Chondrocyte (in vitro differentiated cells): ENCODE measurements around the gene MRPL36. TPM values are rescaled to one million over a fixed set of nuclear protein-coding genes. Genes with fewer than 3 reads are reported as not detected.

ENCODE experiments used
- DNase-seq: peaks from one replicate; pipeline ENCODE4 v3.0.0; 2021; ENCODE audit warnings: mixed read lengths, low spot score
- H3K27ac Mint-ChIP-seq: one replicate; pipeline ENCODE4 v1.8.0; 2021; ENCODE audit warnings: mild to moderate bottlenecking, moderate library complexity, mixed read lengths; ENCODE audit not compliant: unreplicated experiment
- H3K27me3 Mint-ChIP-seq: 2 replicates; pipeline ENCODE4 v1.8.0; 2021; ENCODE audit warnings: low read depth, mixed read lengths
- H3K36me3 Mint-ChIP-seq: 2 replicates; pipeline ENCODE4 v1.8.0; 2021; ENCODE audit warnings: low read depth, mixed read lengths
- H3K4me1 Mint-ChIP-seq: 2 replicates; pipeline ENCODE4 v1.8.0; 2021; ENCODE audit warnings: low read depth, mild to moderate bottlenecking, mixed read lengths
- H3K4me3 Mint-ChIP-seq: one replicate; pipeline ENCODE4 v1.8.0; 2021; ENCODE audit warnings: mild to moderate bottlenecking, moderate library complexity, mixed read lengths; ENCODE audit not compliant: unreplicated experiment
- H3K9me3 Mint-ChIP-seq: 2 replicates; pipeline ENCODE4 v1.8.0; 2021; ENCODE audit warnings: low read depth, mixed read lengths
- total RNA-seq: library from RNA; stranded (reverse); gene quantifications from 3 replicates; pipeline ENCODE4 v1.2.1, GENCODE V29; 2021
- TF ChIP-seq, protein P1 (sequence below): fragments of 200-600 bp; sonication (generic); IDR thresholded peaks from 2 replicates; pipeline ENCODE4 v1.5.0; 2021; ENCODE audit warnings: antibody characterized with exemption, mild to moderate bottlenecking, moderate library complexity

Gene MRPL36
- total RNA-seq, 1 donor from 2014 or later: 37.4 TPM

DNA sequence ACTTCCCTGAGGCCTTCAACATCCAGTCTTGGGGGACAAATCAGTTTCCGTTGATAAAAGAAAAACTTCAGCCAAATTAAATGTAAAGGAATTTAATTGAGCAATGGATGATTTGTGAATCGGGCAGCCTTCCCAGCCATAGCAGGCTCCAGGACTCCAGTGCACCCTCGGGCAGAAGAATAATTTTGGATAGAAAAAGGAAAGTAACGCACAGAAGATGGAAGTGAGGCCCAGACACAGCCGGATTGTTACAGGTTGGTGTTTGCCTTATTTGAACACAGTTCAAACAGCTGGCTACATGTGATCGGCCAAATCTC, 19.1 kb downstream of the MRPL36 start:
- H3K27ac Mint-ChIP-seq: no peak overlapping the region
- no peaks in the 10 kb centered on the region for H3K9me3 Mint-ChIP-seq
- TF ChIP-seq, protein P1, sequence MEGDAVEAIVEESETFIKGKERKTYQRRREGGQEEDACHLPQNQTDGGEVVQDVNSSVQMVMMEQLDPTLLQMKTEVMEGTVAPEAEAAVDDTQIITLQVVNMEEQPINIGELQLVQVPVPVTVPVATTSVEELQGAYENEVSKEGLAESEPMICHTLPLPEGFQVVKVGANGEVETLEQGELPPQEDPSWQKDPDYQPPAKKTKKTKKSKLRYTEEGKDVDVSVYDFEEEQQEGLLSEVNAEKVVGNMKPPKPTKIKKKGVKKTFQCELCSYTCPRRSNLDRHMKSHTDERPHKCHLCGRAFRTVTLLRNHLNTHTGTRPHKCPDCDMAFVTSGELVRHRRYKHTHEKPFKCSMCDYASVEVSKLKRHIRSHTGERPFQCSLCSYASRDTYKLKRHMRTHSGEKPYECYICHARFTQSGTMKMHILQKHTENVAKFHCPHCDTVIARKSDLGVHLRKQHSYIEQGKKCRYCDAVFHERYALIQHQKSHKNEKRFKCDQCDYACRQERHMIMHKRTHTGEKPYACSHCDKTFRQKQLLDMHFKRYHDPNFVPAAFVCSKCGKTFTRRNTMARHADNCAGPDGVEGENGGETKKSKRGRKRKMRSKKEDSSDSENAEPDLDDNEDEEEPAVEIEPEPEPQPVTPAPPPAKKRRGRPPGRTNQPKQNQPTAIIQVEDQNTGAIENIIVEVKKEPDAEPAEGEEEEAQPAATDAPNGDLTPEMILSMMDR: no peak
- DNase-seq: no peak
- H3K4me1 Mint-ChIP-seq: no peaks in the 10 kb centered on the region
- no peaks in the 10 kb centered on the region for H3K36me3 Mint-ChIP-seq
- no peak overlapping the region for H3K4me3 Mint-ChIP-seq
- peaks cover 12% of the 10 kb centered on the region for H3K27me3 Mint-ChIP-seq

DNA sequence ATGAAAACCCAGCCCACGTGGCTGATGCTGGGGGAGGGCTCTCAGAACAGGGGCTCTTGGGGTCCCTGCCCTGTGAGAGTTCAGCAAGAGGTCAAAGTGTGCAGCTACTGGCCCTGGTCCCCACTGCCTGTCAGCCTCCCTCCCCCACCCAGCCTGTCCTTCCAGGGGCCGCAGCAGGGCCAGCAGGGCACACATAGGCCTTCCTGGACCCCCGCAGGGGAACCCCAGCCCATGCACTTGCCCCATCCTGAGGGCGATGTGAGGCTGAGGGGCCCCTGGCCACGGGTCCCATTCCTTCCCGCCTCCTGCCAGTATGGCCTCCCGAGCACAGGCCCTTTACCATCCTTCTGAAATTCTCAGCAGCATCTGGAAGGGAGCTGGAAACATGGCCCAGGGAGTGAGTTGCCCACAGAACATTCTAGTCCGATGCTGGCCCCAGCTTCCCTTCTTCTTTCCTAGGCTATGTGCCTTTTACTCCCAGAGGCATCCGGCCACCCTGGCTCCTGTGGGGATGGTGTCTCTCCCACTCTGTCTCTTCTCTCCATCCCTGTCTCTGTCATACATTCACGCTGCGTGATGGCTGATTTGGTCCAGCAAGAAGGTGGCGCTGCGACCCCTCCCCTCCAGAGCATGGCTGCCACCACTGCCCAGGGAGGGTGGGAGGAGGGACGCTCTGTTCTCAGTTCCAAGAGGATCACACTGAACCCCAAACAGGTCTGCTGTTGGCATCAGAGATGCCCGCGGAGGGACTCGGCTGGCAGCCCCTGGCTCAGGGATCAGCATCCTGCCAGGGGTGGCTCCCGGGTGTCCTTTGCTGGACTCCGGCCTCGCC, 19.6 kb downstream of the MRPL36 start:
- Mint-ChIP-seq H3K27ac (no peak overlapping the region), H3K27me3 (peaks cover 12% of the 10 kb centered on the region), H3K4me3 (no peak overlapping the region), H3K4me1 (no peaks in the 10 kb centered on the region), H3K9me3 (peaks cover 5% of the 10 kb centered on the region), H3K36me3 (no peaks in the 10 kb centered on the region)
- TF ChIP-seq, protein P1: no peak
- DNase-seq: peak; percentile 70

DNA sequence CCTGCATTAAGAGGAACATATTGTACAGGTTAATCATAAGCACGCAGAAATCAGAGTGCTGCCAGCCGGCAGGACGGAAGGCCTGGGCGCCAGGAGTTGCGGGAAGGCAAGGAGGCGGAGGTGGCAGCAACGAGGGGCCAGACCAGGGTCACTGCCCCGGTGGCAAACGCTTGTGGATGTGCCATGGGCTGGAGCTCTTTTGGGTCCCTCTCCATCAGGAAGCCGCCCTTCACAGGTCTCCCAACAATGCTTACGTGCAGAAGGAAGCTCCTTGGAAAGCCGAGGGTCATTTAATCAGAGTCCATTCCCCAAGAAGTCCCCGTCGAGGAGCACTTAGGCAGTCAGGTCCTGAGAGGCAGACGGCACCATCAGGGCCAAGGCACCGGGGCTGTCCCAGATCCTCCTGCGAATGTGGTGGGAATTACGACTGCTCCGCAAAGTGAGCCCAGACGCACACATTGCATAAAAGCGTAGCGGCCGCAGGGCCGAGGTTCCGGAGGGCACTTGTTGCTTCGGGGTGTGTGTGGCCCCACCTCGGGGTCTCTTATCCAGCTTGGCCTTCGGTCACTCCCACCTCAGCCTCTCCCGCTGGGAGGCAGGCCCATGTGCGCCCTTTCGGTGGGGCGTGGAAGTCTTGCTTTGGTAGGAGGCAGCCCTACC, 20.5 kb downstream of the MRPL36 start:
- TF ChIP-seq, protein P1: no peak
- DNase-seq: peak; percentile 75
- Mint-ChIP-seq H3K9me3 (peaks cover 5% of the 10 kb centered on the region), H3K4me3 (no peak overlapping the region), H3K36me3 (no peaks in the 10 kb centered on the region), H3K4me1 (no peaks in the 10 kb centered on the region), H3K27me3 (peaks cover 5% of the 10 kb centered on the region), H3K27ac (no peak overlapping the region)

DNA sequence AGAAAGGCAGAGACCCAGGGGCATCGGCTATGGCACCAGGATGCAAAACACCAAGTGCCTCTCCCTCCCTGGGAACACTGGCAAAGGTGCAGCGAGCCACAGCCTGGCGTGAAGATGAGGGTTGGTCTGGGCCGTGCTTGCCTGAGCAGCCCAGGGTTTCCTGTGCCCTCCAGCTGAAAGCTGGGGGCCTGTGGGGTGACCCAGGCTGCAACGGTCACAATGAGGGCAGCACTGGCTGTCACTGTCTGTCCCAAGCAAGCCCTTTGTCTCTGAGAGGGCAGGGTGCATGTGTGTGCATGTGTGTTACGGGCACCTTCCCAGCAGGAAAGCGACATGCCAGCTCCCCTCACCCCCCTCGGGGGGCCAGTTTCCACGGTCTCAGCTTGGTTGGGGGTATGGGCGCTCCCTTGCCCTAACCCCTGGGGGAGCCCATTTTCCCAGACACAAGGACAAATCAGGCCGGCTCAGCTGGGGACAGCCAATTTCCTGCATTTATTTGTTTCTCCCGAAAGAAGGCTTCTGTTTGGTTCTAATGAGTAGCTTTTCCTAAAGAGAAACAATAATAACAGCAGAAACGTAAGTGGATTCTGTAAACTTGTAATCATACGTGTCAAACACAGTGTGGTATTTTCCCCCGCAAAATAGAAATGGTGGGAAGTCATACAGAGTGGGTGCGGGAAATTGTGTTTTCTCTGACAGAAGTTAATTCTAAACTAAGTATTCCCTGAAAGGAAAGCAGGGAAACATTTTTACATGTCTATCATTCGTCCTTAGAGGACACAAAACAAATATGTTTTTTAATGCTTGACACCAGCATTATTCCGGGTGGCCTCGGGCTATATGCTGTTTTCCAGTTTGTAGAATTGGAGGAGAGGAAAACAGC, 21.3 kb downstream of the MRPL36 start:
- H3K4me1 Mint-ChIP-seq: no peaks in the 10 kb centered on the region
- H3K27me3 Mint-ChIP-seq: peaks cover 5% of the 10 kb centered on the region
- H3K27ac Mint-ChIP-seq: no peak overlapping the region
- H3K9me3 Mint-ChIP-seq: peaks cover 5% of the 10 kb centered on the region
- peak; percentile 63 for DNase-seq
- TF ChIP-seq, protein P1: no peak
- H3K4me3 Mint-ChIP-seq: no peak overlapping the region
- H3K36me3 Mint-ChIP-seq: no peaks in the 10 kb centered on the region
